Ovary (tissue), 9 donors: Measurements from ENCODE around the gene CYP2D6. TPM values are rescaled to one million over a fixed set of nuclear protein-coding genes. Genes with fewer than 3 reads are reported as not detected.

Source experiments
- DNase-seq, 5 donors: peaks; one replicate each; pipeline ENCODE4 v3.0.0-alpha.2; 2019 to 2020
- H3K27ac ChIP-seq, 2 donors: fragments of 200-600 bp; one replicate each; pipeline versions ENCODE4 v1.5.1 to v1.8.0; 2019 to 2022
- H3K27me3 ChIP-seq: fragments of 200-600 bp; one replicate; pipeline ENCODE4 v1.8.0; 2022
- H3K36me3 ChIP-seq: fragments of 200-600 bp; sonication (generic); one replicate; pipeline ENCODE4 v1.5.1; 2019
- H3K4me1 ChIP-seq: one replicate; pipeline ENCODE4 v1.8.1; 2013; ENCODE audit warnings: mild to moderate bottlenecking, moderate library complexity; ENCODE audit not compliant: insufficient read depth
- H3K4me3 ChIP-seq: fragments of 200-600 bp; sonication (generic); one replicate; pipeline ENCODE4 v1.5.1; 2017
- H3K9me3 ChIP-seq, 2 donors: fragments of 200-600 bp in 1 of 2; sonication (generic) in 1 of 2; one replicate each; pipeline versions ENCODE4 v1.5.1 to v1.8.1; 2013 to 2019; ENCODE audit warnings: mild to moderate bottlenecking in 1 of 2, moderate library complexity in 1 of 2
- CTCF ChIP-seq, 3 donors: fragments of 450-650 bp in 2 of 3; fragments of 200-600 bp in 1 of 3; IDR thresholded peaks; one replicate each; pipeline versions ENCODE4 v1.5.1 to v1.8.0; 2016 to 2022; ENCODE audit warnings: antibody characterized with exemption in 3 of 3, mild to moderate bottlenecking in 1 of 3
- EP300 ChIP-seq: sonication (generic); formaldehyde crosslinking; IDR thresholded peaks from one replicate; pipeline ENCODE4 v1.6.1; 2017; ENCODE audit warnings: antibody characterized with exemption
- POLR2A ChIP-seq: fragments of 450-650 bp; IDR thresholded peaks from one replicate; pipeline ENCODE4 v1.6.1; 2017; ENCODE audit warnings: antibody characterized with exemption, mild to moderate bottlenecking, moderate library complexity
- WGBS, 3 donors: extraction: QIAGEN DNeasy Blood & Tissue Kit in 1 of 3; methylation state at CpG; one replicate each; pipeline versions ENCODE4 v1.1.5 to v1.1.7; 2013 to 2017; 5-methylcytosine and 5-hydroxymethylcytosine counted together
- intact Hi-C, 4 donors: fragments of 100-400 bp; cut with DNase I; formaldehyde crosslinking; loops; one replicate each; pipeline versions ENCODE4 v1.11.0 to v1.15.1; 2022 to 2023
- polyA plus RNA-seq, 2 donors: library from polyadenylated mRNA; stranded (reverse); fragments of 200-250 nt in 1 of 2; fragments of 350-450 nt in 1 of 2; fragmentation: Illumina TruSeq in 1 of 2; extraction: RNeasy Lipid Tissue Mini Kit (QIAGEN cat#74804) in 1 of 2; gene quantifications; one replicate each; pipeline ENCODE4 v1.2.3, GENCODE V29; 2013 to 2014
- total RNA-seq, 7 donors: library from RNA; depleted of rRNA in 2 of 7; stranded (reverse); fragments of >200 nt in 2 of 7; fragmentation: NEBNext Ultra II Directional in 3 of 7; extraction: Animal tissue kit (Norgen Biotek cat#: 25700) in 3 of 7; gene quantifications; one replicate each; pipeline versions ENCODE4 v1.1.0 to v1.2.4, GENCODE V29; 2016 to 2023
- donor health status: DM: no; HTN: no; CAD: no; lungs with moderate emphysema.
- donor health status: DM: no; HTN: no; CAD: no.
- donor health status: Bipolar disorder and iron deficiency.
- donor health status: DM: yes; HTN: yes; CAD: no.
- donor health status: DM: no; HTN: no; CAD: no.
- donor health status: DM: yes; HTN: yes; CAD: no.

The CYP2D6 gene
- total and polyA plus RNA-seq, 9 donors = 0.28 to 2.0 (median 0.97) TPM

GRCh38 chr22:42076764-42077485, 53.7 kb downstream of the CYP2D6 start:
- DNase-seq = peak in 2 of 5 donors; percentile 37 to 47
- H3K27me3 ChIP-seq = no peaks in the 10 kb centered on the region
- intact Hi-C loops = no loop called here
- H3K4me1 ChIP-seq = peaks cover 7% of the 10 kb centered on the region
- H3K4me3 ChIP-seq = no peak overlapping the region
- no peaks in the 10 kb centered on the region for H3K36me3 ChIP-seq
- no peaks in the 10 kb centered on the region for H3K9me3 ChIP-seq
- no peak overlapping the region for H3K27ac ChIP-seq
- WGBS, 3 donors = 84 to 87% (median 85%) methylated on average over 20 of the region's 20 CpGs
- TF ChIP-seq EP300 (no peak), CTCF (IDR thresholded peaks at IDR 0.05) (no peak), POLR2A (no peak)

Other genes starting within 250 kb of the CYP2D6 start
- gene SHISA8, start 215.7 kb downstream of the CYP2D6 start, total RNA-seq = under 1 TPM in 1 of 7 donors, not detected in 6; 0.46 TPM
- not detected for gene SHISA8, start 215.7 kb downstream of the CYP2D6 start, polyA plus RNA-seq
- under 1 TPM; 0.08 to 0.36 (median 0.22) TPM for gene TNFRSF13C, start 204.0 kb downstream of the CYP2D6 start, total RNA-seq
- under 1 TPM; 0.05 TPM for gene TNFRSF13C, start 204.0 kb downstream of the CYP2D6 start, polyA plus RNA-seq
- 1 to 10 TPM in 4 of 7 donors, under 1 TPM in 1, not detected in 2; 0.25 to 8.0 (median 1.8) TPM for gene CENPM, start 183.7 kb downstream of the CYP2D6 start, total RNA-seq
- gene CENPM, start 183.7 kb downstream of the CYP2D6 start, polyA plus RNA-seq = 1 to 10 TPM in 1 of 2 donors, not detected in 1; 1.0 TPM
- 1 to 10 TPM in 1 of 7 donors, under 1 TPM in 5, not detected in 1; 0.11 to 1.4 (median 0.23) TPM for gene SEPTIN3, start 161.4 kb downstream of the CYP2D6 start, total RNA-seq
- under 1 TPM; 0.12 to 0.78 TPM for gene SEPTIN3, start 161.4 kb downstream of the CYP2D6 start, polyA plus RNA-seq
- gene WBP2NL, start 132.0 kb downstream of the CYP2D6 start, total RNA-seq = 1 to 10 TPM; 2.4 to 4.5 (median 3.0) TPM
- gene WBP2NL, start 132.0 kb downstream of the CYP2D6 start, polyA plus RNA-seq = 1 to 10 TPM in 1 of 2 donors, under 1 TPM in 1; 0.48 to 1.2 TPM
- 10 to 100 TPM; 18.7 to 34.3 (median 20.3) TPM for gene NAGA, start 60.0 kb downstream of the CYP2D6 start, total RNA-seq
- gene NAGA, start 60.0 kb downstream of the CYP2D6 start, polyA plus RNA-seq = 10 to 100 TPM; 17.6 to 18.1 TPM
- 10 to 100 TPM in 1 of 7 donors, 1 to 10 TPM in 6; 3.4 to 10.2 (median 7.3) TPM for gene PHETA2, start 56.6 kb downstream of the CYP2D6 start, total RNA-seq
- gene PHETA2, start 56.6 kb downstream of the CYP2D6 start, polyA plus RNA-seq = 1 to 10 TPM; 8.5 to 8.8 TPM
- gene SMDT1, start 51.1 kb downstream of the CYP2D6 start, total RNA-seq = 100 to 1,000 TPM in 4 of 7 donors, 10 to 100 TPM in 3; 26.3 to 287 (median 130) TPM
- 100 to 1,000 TPM; 112 to 211 TPM for gene SMDT1, start 51.1 kb downstream of the CYP2D6 start, polyA plus RNA-seq
- gene NDUFA6, start 40.0 kb downstream of the CYP2D6 start, total RNA-seq = 10 to 100 TPM; 28.3 to 49.2 (median 43.4) TPM
- 10 to 100 TPM; 48.7 to 82.8 TPM for gene NDUFA6, start 40.0 kb downstream of the CYP2D6 start, polyA plus RNA-seq
- 10 to 100 TPM; 18.1 to 42.0 (median 36.8) TPM for gene TCF20, start 139.8 kb upstream of the CYP2D6 start, total RNA-seq
- 10 to 100 TPM; 12.4 to 15.1 TPM for gene TCF20, start 139.8 kb upstream of the CYP2D6 start, polyA plus RNA-seq